GM19455 (cell line): ENCODE data around the gene APOBEC4.
"Not testable (repeated sequence)": the region's sequence is repeated elsewhere in the genome, so short reads cannot be mapped to it uniquely, and the experiment has no call there.

ENCODE experiments used
- ATAC-seq: cut with Tn5 transposase; IDR thresholded peaks from one replicate; pipeline ENCODE4 v1.9.1; 2021; ENCODE audit not compliant: unreplicated experiment

The APOBEC4 gene

GRCh38 chr1:183635099-183635605 lies 18.0 kb downstream of the APOBEC4 start:
- ATAC-seq, result peak; percentile 4

- no peak for ATAC-seq
Measured at GRCh38 chr1:183634429-183635065, 18.6 kb downstream of the APOBEC4 start.

GRCh38 chr1:183633676-183634343 lies 19.3 kb downstream of the APOBEC4 start:
- peak; percentile 37 for ATAC-seq

GRCh38 chr1:183632964-183633363 lies 20.2 kb downstream of the APOBEC4 start:
- ATAC-seq, result no peak

- ATAC-seq, result no peak
Measured at GRCh38 chr1:183632114-183632513, 21.0 kb downstream of the APOBEC4 start.

- no peak for ATAC-seq
Measured at GRCh38 chr1:183630748-183631147, 22.4 kb downstream of the APOBEC4 start.

- ATAC-seq, result no peak
Measured at GRCh38 chr1:183628537-183628936, 24.6 kb downstream of the APOBEC4 start.

- not testable (repeated sequence) for ATAC-seq
Measured at GRCh38 chr1:183626236-183626635, 26.9 kb downstream of the APOBEC4 start.

GRCh38 chr1:183622884-183623785 lies 30.0 kb downstream of the APOBEC4 start:
- ATAC-seq, result peak; percentile 83

- no peak for ATAC-seq
Measured at GRCh38 chr1:183622013-183622412, 31.1 kb downstream of the APOBEC4 start.

- ATAC-seq, result no peak
Measured at GRCh38 chr1:183620311-183620710, 32.8 kb downstream of the APOBEC4 start.

GRCh38 chr1:183619781-183620180 lies 33.3 kb downstream of the APOBEC4 start:
- ATAC-seq, result no peak

- ATAC-seq, result not testable (repeated sequence)
Measured at GRCh38 chr1:183618202-183618601, 34.9 kb downstream of the APOBEC4 start.

GRCh38 chr1:183612975-183613374 lies 40.1 kb downstream of the APOBEC4 start:
- not testable (repeated sequence) for ATAC-seq

- ATAC-seq, result no peak
Measured at GRCh38 chr1:183612407-183612806, 40.7 kb downstream of the APOBEC4 start.

GRCh38 chr1:183611021-183611420 lies 42.1 kb downstream of the APOBEC4 start:
- no peak for ATAC-seq

GRCh38 chr1:183609759-183610452 lies 43.2 kb downstream of the APOBEC4 start:
- ATAC-seq, result no peak

- ATAC-seq, result no peak
Measured at GRCh38 chr1:183609313-183609712, 43.8 kb downstream of the APOBEC4 start.

GRCh38 chr1:183607322-183607980 lies 45.7 kb downstream of the APOBEC4 start:
- no peak for ATAC-seq

- no peak for ATAC-seq
Measured at GRCh38 chr1:183605904-183606303, 47.2 kb downstream of the APOBEC4 start.
